ENCODE measurements around the gene URB2.

DNA sequence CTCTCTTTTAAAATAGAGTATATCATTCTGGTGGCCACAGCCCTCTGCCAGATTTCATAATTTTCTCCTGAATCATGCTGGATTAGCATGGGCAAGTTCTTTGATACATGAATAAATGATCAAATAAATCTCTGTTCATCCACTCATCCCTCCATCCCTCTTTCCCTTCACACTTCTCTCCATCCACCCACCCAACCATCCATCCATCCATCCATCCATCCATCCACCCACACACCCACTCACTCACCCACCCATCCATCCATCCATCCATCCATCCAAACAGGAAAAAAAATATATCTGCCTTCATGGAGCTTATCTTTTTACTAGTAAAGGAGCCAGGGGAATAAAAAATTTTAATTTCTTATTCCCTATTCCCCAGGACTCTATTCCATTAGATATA lies 49.3 kb downstream of the URB2 start:
- TF ChIP-seq NR2F1 (conservative IDR thresholded peaks at IDR 0.05) (no peak), SREBF2 (IDR thresholded peaks at IDR 0.05; ENCODE audit: low read length) (no peak)

Measured in GM12878 (cell line).